Measurements from ENCODE around the gene ETV1. TPM values are rescaled to one million over a fixed set of nuclear protein-coding genes. Genes with fewer than 3 reads are reported as not detected.

ETV1 gene
- total and polyA plus RNA-seq, 9 of the 15 experiments (the other 6 are each of a cell fraction or from before 2014, with no cell fraction given): 7.2 to 27.4 (median 14.0) TPM

- TF ChIP-seq ZNF699 (CRISPR knock-in tag; IDR thresholded peaks at IDR 0.05; ENCODE audit: insufficient replicate concordance): no peak
- TF ChIP-seq ZNF584 (CRISPR knock-in tag; IDR thresholded peaks at IDR 0.05; ENCODE audit: low read depth): 0 out of 2 replicates have a peak, but pooled peaks have one; percentile 51
- TF ChIP-seq ZNF707 (CRISPR knock-in tag; conservative IDR thresholded peaks at IDR 0.05): no peak
- TF ChIP-seq AFF1 (IDR thresholded peaks at IDR 0.05; ENCODE audit: low read depth in 1 of 2, partially characterized antibody in 2 of 2): peak in 1 of 2 experiments; percentile 5
- TF ChIP-seq THAP7 (CRISPR knock-in tag; IDR thresholded peaks at IDR 0.05): no peak
- TF ChIP-seq WHSC1 (IDR thresholded peaks at IDR 0.05; ENCODE audit: low read length): no peak
- TF ChIP-seq FOXM1 (IDR thresholded peaks at IDR 0.05; ENCODE audit: low read depth): no peak
- TF ChIP-seq FOXM1 (CRISPR knock-in tag; IDR thresholded peaks at IDR 0.05; ENCODE audit: low read depth): 0 out of 2 replicates have a peak, but pooled peaks have one; percentile 44
- no peak for TF ChIP-seq ARHGAP35 (IDR thresholded peaks at IDR 0.05; ENCODE audit: partially characterized antibody)
- no peak for TF ChIP-seq PURB (CRISPR knock-in tag; IDR thresholded peaks at IDR 0.05; ENCODE audit: low read depth)
- no peak for TF ChIP-seq PCBP2 (IDR thresholded peaks at IDR 0.05; ENCODE audit: low read depth, low read length, poor library complexity, severe bottlenecking)
- TF ChIP-seq RBFOX2 (IDR thresholded peaks at IDR 0.05; ENCODE audit: low read depth, low read length): peak; percentile 63
- TF ChIP-seq ATF3 (IDR thresholded peaks at IDR 0.05): no peak
- TF ChIP-seq ATF3 (CRISPR knock-in tag; conservative IDR thresholded peaks at IDR 0.05): no peak
- TF ChIP-seq FIP1L1 (IDR thresholded peaks at IDR 0.05; ENCODE audit: low read depth, low read length, poor library complexity, severe bottlenecking): no peak
- TF ChIP-seq MEIS2 (IDR thresholded peaks at IDR 0.05; ENCODE audit: partially characterized antibody): no peak
- TF ChIP-seq IRF1 (CRISPR knock-in tag; IDR thresholded peaks at IDR 0.05; ENCODE audit: borderline replicate concordance): no peak
- TF ChIP-seq NFE2L1 (tag; IDR thresholded peaks at IDR 0.05; ENCODE audit: borderline replicate concordance, low read depth): no peak
- no peak for TF ChIP-seq ZNF184 (CRISPR knock-in tag; IDR thresholded peaks at IDR 0.05)
These were observed 2.5 kb upstream of the ETV1 start (continued) for GRCh38 chr7:13991791-13992595.
